GM12892 (cell line): ENCODE results near the gene SLC6A16.

ENCODE experiments used
- POLR2A ChIP-seq: IDR thresholded peaks from 2 replicates; pipeline ENCODE4 v1.6.1; 2011; ENCODE audit warnings: low read depth, low read length, control low read depth
- TAF1 ChIP-seq: IDR thresholded peaks from 2 replicates; pipeline ENCODE4 v1.6.1; 2011; ENCODE audit warnings: low read depth, mild to moderate bottlenecking, control low read depth, low read length, borderline replicate concordance

- no peak for TF ChIP-seq TAF1
- TF ChIP-seq POLR2A: no peak
Observed at GRCh38 chr19:49359851-49360820, 35.1 kb upstream of the SLC6A16 start.
